Activated CD8-positive, alpha-beta T cell treated with anti-CD3 and anti-CD28 coated beads for 36 hours (primary cell): ENCODE results near the gene ENO4. TPM values are rescaled to one million over a fixed set of nuclear protein-coding genes. Genes with fewer than 3 reads are reported as not detected.

Experiments
- ATAC-seq: fragments of 200-7000 bp; cut with Tn5 transposase; one replicate; pipeline ENCODE4 v1.10.0; 2021; ENCODE audit warnings: mild to moderate bottlenecking, moderate library complexity
- CTCF ChIA-PET: fragments of 350-600 bp; sonication (Branson Sonifier 250); formaldehyde crosslinking; loops from one replicate; lab custom pipeline; 2021; ENCODE audit warnings: antibody characterized with exemption; lab: Charles Lee
- POLR2A ChIA-PET: fragments of 350-600 bp; sonication (Branson Sonifier 250); formaldehyde crosslinking; loops from one replicate; lab custom pipeline; 2021; ENCODE audit warnings: antibody characterized with exemption; lab: Charles Lee
- DNase-seq: peaks from one replicate; pipeline ENCODE4 v3.0.0-alpha.2; 2020
- H3K27ac Mint-ChIP-seq: one replicate; pipeline ENCODE4 v1.8.0; 2021; ENCODE audit warnings: mild to moderate bottlenecking, mixed read lengths
- H3K27me3 Mint-ChIP-seq: one replicate; pipeline ENCODE4 v1.8.0; 2021; ENCODE audit warnings: mixed read lengths
- H3K36me3 Mint-ChIP-seq: one replicate; pipeline ENCODE4 v1.8.0; 2021; ENCODE audit warnings: low read depth, mixed read lengths
- H3K4me1 Mint-ChIP-seq: one replicate; pipeline ENCODE4 v1.8.0; 2021; ENCODE audit warnings: low read depth, mixed read lengths
- H3K4me3 Mint-ChIP-seq: one replicate; pipeline ENCODE4 v1.8.0; 2021; ENCODE audit warnings: mild to moderate bottlenecking, moderate library complexity, mixed read lengths
- H3K9me3 Mint-ChIP-seq: one replicate; pipeline ENCODE4 v1.8.0; 2021; ENCODE audit warnings: mixed read lengths
- intact Hi-C: fragments of 100-400 bp; cut with micrococcal nuclease; formaldehyde crosslinking; loops from one replicate; pipeline ENCODE4 v1.10.0; 2022
- total RNA-seq, 2 experiments: library from RNA; stranded (reverse); gene quantifications; one replicate each; pipeline ENCODE4 v1.2.3, GENCODE V29; 2021
- TF ChIP-seq, protein P1 (sequence below): fragments of 200-600 bp; IDR thresholded peaks from one replicate; pipeline ENCODE4 v1.8.0; 2022; ENCODE audit warnings: antibody characterized with exemption, mild to moderate bottlenecking

ENO4 gene
- total RNA-seq, 2 experiments from 2014 or later, result not detected

DNA sequence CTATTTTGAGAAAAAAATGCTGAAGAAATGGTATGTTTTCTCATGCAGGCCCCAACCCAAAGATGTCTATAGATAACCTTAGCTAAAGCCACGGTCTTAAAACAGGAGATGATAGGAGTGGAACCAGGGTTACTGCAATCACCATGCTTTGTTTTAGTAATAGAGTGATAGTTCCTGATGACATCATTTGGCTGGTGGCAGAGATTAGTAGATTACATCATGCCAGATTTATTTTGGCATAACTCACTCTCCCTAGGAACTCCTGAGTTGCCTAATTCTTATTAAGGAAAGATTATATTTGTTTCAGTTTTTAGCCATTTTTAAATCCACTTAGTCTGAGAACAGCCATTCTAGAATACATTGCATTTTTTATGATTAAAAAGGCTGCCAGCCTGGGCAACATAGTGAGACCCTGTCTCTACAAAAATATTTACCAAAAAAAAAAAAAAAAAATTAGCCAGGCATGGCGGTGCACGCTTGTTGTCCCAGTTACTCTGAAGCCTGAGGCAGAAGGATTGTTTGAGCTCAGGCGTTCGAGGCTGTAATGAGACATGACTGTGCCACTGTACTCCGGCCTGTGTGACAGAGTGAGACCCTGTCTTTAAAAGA is 17.8 kb downstream of the ENO4 start:
- no peaks in the 10 kb centered on the region for H3K9me3 Mint-ChIP-seq
- no peak for DNase-seq
- no peaks in the 10 kb centered on the region for H3K4me1 Mint-ChIP-seq
- intact Hi-C loops, result no loop called here
- no peaks in the 10 kb centered on the region for H3K36me3 Mint-ChIP-seq
- ChIA-PET POLR2A (no interaction called here), CTCF (no interaction called here)
- no peak for ATAC-seq
- peaks cover 3% of the 10 kb centered on the region for H3K27me3 Mint-ChIP-seq
- H3K27ac Mint-ChIP-seq, result no peak overlapping the region
- no peak overlapping the region for H3K4me3 Mint-ChIP-seq
- TF ChIP-seq, protein P1, sequence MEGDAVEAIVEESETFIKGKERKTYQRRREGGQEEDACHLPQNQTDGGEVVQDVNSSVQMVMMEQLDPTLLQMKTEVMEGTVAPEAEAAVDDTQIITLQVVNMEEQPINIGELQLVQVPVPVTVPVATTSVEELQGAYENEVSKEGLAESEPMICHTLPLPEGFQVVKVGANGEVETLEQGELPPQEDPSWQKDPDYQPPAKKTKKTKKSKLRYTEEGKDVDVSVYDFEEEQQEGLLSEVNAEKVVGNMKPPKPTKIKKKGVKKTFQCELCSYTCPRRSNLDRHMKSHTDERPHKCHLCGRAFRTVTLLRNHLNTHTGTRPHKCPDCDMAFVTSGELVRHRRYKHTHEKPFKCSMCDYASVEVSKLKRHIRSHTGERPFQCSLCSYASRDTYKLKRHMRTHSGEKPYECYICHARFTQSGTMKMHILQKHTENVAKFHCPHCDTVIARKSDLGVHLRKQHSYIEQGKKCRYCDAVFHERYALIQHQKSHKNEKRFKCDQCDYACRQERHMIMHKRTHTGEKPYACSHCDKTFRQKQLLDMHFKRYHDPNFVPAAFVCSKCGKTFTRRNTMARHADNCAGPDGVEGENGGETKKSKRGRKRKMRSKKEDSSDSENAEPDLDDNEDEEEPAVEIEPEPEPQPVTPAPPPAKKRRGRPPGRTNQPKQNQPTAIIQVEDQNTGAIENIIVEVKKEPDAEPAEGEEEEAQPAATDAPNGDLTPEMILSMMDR, result no peak

GRCh38 chr10:116868198-116868676 is 18.9 kb downstream of the ENO4 start:
- TF ChIP-seq, protein P1, result no peak
- Mint-ChIP-seq H3K27ac (no peak overlapping the region), H3K36me3 (no peaks in the 10 kb centered on the region), H3K9me3 (no peaks in the 10 kb centered on the region), H3K4me3 (no peak overlapping the region), H3K4me1 (no peaks in the 10 kb centered on the region), H3K27me3 (peaks cover 3% of the 10 kb centered on the region)
- ATAC-seq, result no peak
- intact Hi-C loops, result no loop called here
- DNase-seq, result no peak
- ChIA-PET POLR2A (no interaction called here), CTCF (no interaction called here)

GRCh38 chr10:116868722-116869121 is 19.4 kb downstream of the ENO4 start:
- Mint-ChIP-seq H3K27ac (no peak overlapping the region), H3K9me3 (no peaks in the 10 kb centered on the region), H3K36me3 (no peaks in the 10 kb centered on the region), H3K4me3 (no peak overlapping the region), H3K27me3 (peaks cover 3% of the 10 kb centered on the region), H3K4me1 (no peaks in the 10 kb centered on the region)
- ChIA-PET CTCF (no interaction called here), POLR2A (no interaction called here)
- intact Hi-C loops, result no loop called here
- TF ChIP-seq, protein P1, result no peak
- ATAC-seq (no peak), DNase-seq (no peak)

- no peaks in the 10 kb centered on the region for H3K4me1 Mint-ChIP-seq
- DNase-seq, result no peak
- ATAC-seq, result no peak
- no peaks in the 10 kb centered on the region for H3K36me3 Mint-ChIP-seq
- no peak overlapping the region for H3K27ac Mint-ChIP-seq
- no peaks in the 10 kb centered on the region for H3K9me3 Mint-ChIP-seq
- intact Hi-C loops, result no loop called here
- H3K27me3 Mint-ChIP-seq, result peaks cover 3% of the 10 kb centered on the region
- ChIA-PET POLR2A (no interaction called here), CTCF (no interaction called here)
- TF ChIP-seq, protein P1, result no peak
- H3K4me3 Mint-ChIP-seq, result no peak overlapping the region
Measured at GRCh38 chr10:116870949-116871348, 21.6 kb downstream of the ENO4 start.

- H3K4me3 Mint-ChIP-seq, result no peak overlapping the region
- no peak overlapping the region for H3K27ac Mint-ChIP-seq
- ChIA-PET POLR2A (no interaction called here), CTCF (no interaction called here)
- ATAC-seq, result no peak
- no peak for DNase-seq
- no peaks in the 10 kb centered on the region for H3K27me3 Mint-ChIP-seq
- TF ChIP-seq, protein P1, result no peak
- H3K9me3 Mint-ChIP-seq, result no peaks in the 10 kb centered on the region
- intact Hi-C loops, result no loop called here
- no peaks in the 10 kb centered on the region for H3K36me3 Mint-ChIP-seq
- H3K4me1 Mint-ChIP-seq, result no peaks in the 10 kb centered on the region
Measured at GRCh38 chr10:116873134-116873533, 23.8 kb downstream of the ENO4 start.
